Upper lobe of left lung (tissue), 6 donors: Measurements from ENCODE around the gene STH. TPM values are rescaled to one million over a fixed set of nuclear protein-coding genes. Genes with fewer than 3 reads are reported as not detected.

ENCODE experiments used
- ATAC-seq, 2 donors: fragments of 200-7000 bp; cut with Tn5 transposase; one replicate each; pipeline ENCODE4 v1.9.1; 2022; ENCODE audit warnings: mild to moderate bottlenecking in 2 of 2, moderate library complexity in 2 of 2; ENCODE audit not compliant: low FRiP score in 2 of 2
- DNase-seq, 2 donors: peaks; one replicate each; pipeline ENCODE4 v3.0.0-alpha.2; 2019 to 2020
- H3K27ac ChIP-seq, 4 donors: fragments of 200-600 bp; sonication (generic); one replicate each; pipeline ENCODE4 v1.5.1; 2016 to 2019
- H3K27me3 ChIP-seq, 4 donors: fragments of 200-600 bp; sonication (generic); one replicate each; pipeline ENCODE4 v1.5.1; 2017 to 2019
- H3K36me3 ChIP-seq, 4 donors: fragments of 200-600 bp; sonication (generic); one replicate each; pipeline ENCODE4 v1.5.1; 2016 to 2019
- H3K4me1 ChIP-seq, 4 donors: fragments of 200-600 bp; sonication (generic); one replicate each; pipeline ENCODE4 v1.5.1; 2018 to 2019
- H3K4me3 ChIP-seq, 4 donors: fragments of 200-600 bp; sonication (generic); one replicate each; pipeline ENCODE4 v1.5.1; 2017 to 2019; ENCODE audit warnings: mild to moderate bottlenecking in 2 of 4, moderate library complexity in 1 of 4
- H3K9me3 ChIP-seq, 4 donors: fragments of 200-600 bp; sonication (generic); one replicate each; pipeline ENCODE4 v1.5.1; 2018 to 2019
- EP300 ChIP-seq, 4 donors: sonication (generic); formaldehyde crosslinking; IDR thresholded peaks; one replicate each; pipeline ENCODE4 v1.5.1; 2017; ENCODE audit warnings: antibody characterized with exemption in 4 of 4, control low read depth in 2 of 4
- POLR2A ChIP-seq, 4 donors: fragments of 450-650 bp; IDR thresholded peaks; one replicate each; pipeline ENCODE4 v1.5.1; 2016 to 2017; ENCODE audit warnings: antibody characterized with exemption in 4 of 4, mild to moderate bottlenecking in 2 of 4
- POLR2AphosphoS5 ChIP-seq, 2 donors: sonication (generic); formaldehyde crosslinking; IDR thresholded peaks; one replicate each; pipeline ENCODE4 v1.5.1; 2017; ENCODE audit warnings: antibody characterized with exemption in 2 of 2
- WGBS, 2 donors: methylation state at CpG; one replicate each; pipeline ENCODE4 v1.1.5; 2017 to 2018; 5-methylcytosine and 5-hydroxymethylcytosine counted together
- total RNA-seq, 6 donors: library from RNA; depleted of rRNA in 4 of 6; stranded (reverse); fragments of >200 nt in 4 of 6; gene quantifications; one replicate each; pipeline versions ENCODE4 v1.1.0 to v1.2.1, GENCODE V29; 2016 to 2021
- TF ChIP-seq, protein P1 (sequence below), 6 experiments: fragments of 450-650 bp in 4 of 6; fragments of 200-600 bp in 2 of 6; sonication (generic) in 2 of 6; IDR thresholded peaks; one replicate each; pipeline ENCODE4 v1.5.1; 2016 to 2019; ENCODE audit warnings: antibody characterized with exemption in 6 of 6
- donor health status: DM: no; HTN: no; CAD: no; lungs with moderate emphysema.
- donor health status: DM: no; HTN: yes; CAD: no; lungs with severe emphysema.

Gene STH
- total RNA-seq, 6 donors from 2014 or later = not detected

DNA sequence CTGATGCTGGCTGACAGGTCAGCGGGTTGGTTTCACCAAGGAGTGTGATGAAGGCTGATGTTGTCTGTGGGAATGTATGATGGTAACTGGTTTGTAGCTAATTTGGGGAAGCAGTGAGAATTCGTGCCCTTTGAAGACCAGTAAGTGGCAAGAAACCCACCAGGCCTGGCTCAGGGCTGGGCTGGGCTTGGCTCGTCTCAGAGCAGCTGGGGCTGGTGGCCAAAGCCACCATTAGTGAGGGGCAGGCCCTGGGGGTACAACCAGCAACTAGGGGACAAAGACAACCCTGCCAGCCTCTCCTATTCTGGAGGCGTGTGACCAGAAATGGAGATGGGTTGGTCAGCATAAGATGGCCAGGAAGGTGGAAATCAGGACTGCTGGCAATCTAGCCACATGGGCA lies 13.0 kb upstream of the STH start:
- Histone ChIP-seq H3K9me3 (no peaks in the 10 kb centered on the region), H3K4me1 (no peaks in the 10 kb centered on the region), H3K4me3 (no peak overlapping the region), H3K27me3 (no peaks in the 10 kb centered on the region), H3K36me3 (no peaks in the 10 kb centered on the region), H3K27ac (no peak overlapping the region)
- ATAC-seq (no peak), DNase-seq (no peak)
- TF ChIP-seq EP300 (IDR thresholded peaks at IDR 0.05) (no peak), POLR2AphosphoS5 (IDR thresholded peaks at IDR 0.05) (no peak), POLR2A (IDR thresholded peaks at IDR 0.05) (no peak)
- TF ChIP-seq, protein P1, sequence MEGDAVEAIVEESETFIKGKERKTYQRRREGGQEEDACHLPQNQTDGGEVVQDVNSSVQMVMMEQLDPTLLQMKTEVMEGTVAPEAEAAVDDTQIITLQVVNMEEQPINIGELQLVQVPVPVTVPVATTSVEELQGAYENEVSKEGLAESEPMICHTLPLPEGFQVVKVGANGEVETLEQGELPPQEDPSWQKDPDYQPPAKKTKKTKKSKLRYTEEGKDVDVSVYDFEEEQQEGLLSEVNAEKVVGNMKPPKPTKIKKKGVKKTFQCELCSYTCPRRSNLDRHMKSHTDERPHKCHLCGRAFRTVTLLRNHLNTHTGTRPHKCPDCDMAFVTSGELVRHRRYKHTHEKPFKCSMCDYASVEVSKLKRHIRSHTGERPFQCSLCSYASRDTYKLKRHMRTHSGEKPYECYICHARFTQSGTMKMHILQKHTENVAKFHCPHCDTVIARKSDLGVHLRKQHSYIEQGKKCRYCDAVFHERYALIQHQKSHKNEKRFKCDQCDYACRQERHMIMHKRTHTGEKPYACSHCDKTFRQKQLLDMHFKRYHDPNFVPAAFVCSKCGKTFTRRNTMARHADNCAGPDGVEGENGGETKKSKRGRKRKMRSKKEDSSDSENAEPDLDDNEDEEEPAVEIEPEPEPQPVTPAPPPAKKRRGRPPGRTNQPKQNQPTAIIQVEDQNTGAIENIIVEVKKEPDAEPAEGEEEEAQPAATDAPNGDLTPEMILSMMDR (IDR thresholded peaks at IDR 0.05) = no peak
- 78 to 87% methylated on average over 4 of the region's 4 CpGs for WGBS, 2 donors

DNA sequence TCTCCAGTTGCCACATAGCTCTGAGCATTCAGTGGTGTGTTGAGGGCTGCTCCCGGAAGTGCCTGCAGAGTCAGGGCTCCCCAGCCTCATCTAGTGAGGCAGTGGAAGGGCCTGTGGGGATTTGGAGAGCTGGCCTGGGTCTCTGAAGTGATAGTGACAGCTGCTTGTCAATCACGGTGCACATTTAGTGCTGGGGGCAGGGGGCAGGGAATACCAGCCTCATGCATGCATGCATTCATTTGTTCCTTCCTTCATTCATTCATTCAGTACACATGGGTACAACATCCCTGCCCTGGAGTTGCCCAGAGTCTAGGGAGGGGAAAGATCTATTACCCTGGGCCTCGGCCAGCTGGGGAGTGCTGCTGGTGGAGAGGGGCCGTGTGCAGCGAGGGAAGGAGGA lies 11.3 kb upstream of the STH start:
- Histone ChIP-seq H3K4me3 (no peak overlapping the region), H3K4me1 (no peaks in the 10 kb centered on the region), H3K27me3 (no peaks in the 10 kb centered on the region), H3K9me3 (no peaks in the 10 kb centered on the region), H3K36me3 (no peaks in the 10 kb centered on the region), H3K27ac (no peak overlapping the region)
- ATAC-seq = no peak
- 79 to 82% methylated on average over 5 of the region's 5 CpGs for WGBS, 2 donors
- TF ChIP-seq EP300 (IDR thresholded peaks at IDR 0.05) (no peak), POLR2A (IDR thresholded peaks at IDR 0.05) (no peak), POLR2AphosphoS5 (IDR thresholded peaks at IDR 0.05) (no peak)
- TF ChIP-seq, protein P1 (IDR thresholded peaks at IDR 0.05) = no peak
- DNase-seq = no peak

DNA sequence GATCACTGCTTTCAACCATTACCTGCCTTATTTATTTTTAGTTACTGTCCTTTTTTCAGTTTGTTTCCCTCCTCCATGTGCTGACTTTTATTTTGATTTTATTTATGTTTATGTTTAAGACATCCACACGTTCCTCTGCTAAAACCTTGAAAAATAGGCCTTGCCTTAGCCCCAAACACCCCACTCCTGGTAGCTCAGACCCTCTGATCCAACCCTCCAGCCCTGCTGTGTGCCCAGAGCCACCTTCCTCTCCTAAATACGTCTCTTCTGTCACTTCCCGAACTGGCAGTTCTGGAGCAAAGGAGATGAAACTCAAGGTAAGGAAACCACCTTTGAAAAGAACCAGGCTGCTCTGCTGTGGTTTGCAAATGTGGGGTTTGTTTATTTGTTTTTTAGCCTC lies 9.3 kb upstream of the STH start:
- TF ChIP-seq POLR2AphosphoS5 (IDR thresholded peaks at IDR 0.05) (no peak), POLR2A (IDR thresholded peaks at IDR 0.05) (no peak), EP300 (IDR thresholded peaks at IDR 0.05) (no peak)
- TF ChIP-seq, protein P1 (IDR thresholded peaks at IDR 0.05) = no peak
- 78 to 84% methylated on average over 3 of the region's 3 CpGs for WGBS, 2 donors
- DNase-seq = no peak
- no peaks in the 10 kb centered on the region for H3K36me3 ChIP-seq
- no peaks in the 10 kb centered on the region for H3K4me1 ChIP-seq
- H3K27ac ChIP-seq = no peak overlapping the region
- ATAC-seq = no peak
- no peaks in the 10 kb centered on the region for H3K9me3 ChIP-seq
- no peak overlapping the region for H3K4me3 ChIP-seq
- H3K27me3 ChIP-seq = no peaks in the 10 kb centered on the region

DNA sequence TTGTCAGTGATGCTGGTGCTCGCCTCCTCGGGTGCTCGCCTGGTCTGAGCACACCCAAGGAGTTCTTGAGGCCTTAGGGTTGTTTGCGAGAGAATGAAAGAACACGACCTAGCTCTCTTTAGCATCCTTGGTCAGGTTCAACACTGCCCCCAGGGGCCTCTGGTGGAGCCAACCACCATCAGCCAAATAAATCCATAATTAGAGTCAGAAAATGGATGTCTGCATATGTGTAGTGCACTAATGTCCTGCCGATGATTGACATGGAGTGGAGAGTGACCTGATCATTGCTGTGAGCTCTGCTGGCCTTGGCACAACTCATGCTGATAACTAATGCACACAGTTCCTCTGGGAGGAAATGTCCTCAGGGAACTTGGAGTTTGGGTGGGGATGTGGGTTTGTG lies 8.2 kb upstream of the STH start:
- Histone ChIP-seq H3K27ac (no peak overlapping the region), H3K4me1 (no peaks in the 10 kb centered on the region), H3K9me3 (no peaks in the 10 kb centered on the region), H3K4me3 (no peak overlapping the region), H3K27me3 (no peaks in the 10 kb centered on the region), H3K36me3 (no peaks in the 10 kb centered on the region)
- 79 to 84% methylated on average over 6 of the region's 6 CpGs for WGBS, 2 donors
- ATAC-seq (no peak), DNase-seq (no peak)
- no peak for TF ChIP-seq POLR2AphosphoS5 (IDR thresholded peaks at IDR 0.05)
- no peak for TF ChIP-seq POLR2A (IDR thresholded peaks at IDR 0.05)
- no peak for TF ChIP-seq EP300 (IDR thresholded peaks at IDR 0.05)
- TF ChIP-seq, protein P1 (IDR thresholded peaks at IDR 0.05) = no peak

DNA sequence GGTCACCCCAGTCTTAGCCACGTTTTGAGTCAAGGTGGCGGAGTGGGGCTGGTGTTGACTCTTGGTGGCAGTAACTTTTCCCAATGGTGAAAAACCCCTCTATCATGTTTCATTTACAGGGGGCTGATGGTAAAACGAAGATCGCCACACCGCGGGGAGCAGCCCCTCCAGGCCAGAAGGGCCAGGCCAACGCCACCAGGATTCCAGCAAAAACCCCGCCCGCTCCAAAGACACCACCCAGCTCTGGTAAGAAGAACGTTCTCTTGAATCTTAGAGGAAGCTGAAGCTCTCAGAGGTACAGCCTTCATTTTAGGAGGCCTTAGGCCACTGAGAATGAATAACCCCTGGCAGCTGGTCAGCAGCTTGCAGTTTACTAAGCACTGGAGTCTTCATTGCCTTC lies 7.7 kb upstream of the STH start:
- ATAC-seq = no peak
- no peak for DNase-seq
- no peaks in the 10 kb centered on the region for H3K9me3 ChIP-seq
- WGBS, 2 donors = 85 to 91% methylated on average over 10 of the region's 10 CpGs
- H3K27me3 ChIP-seq = no peaks in the 10 kb centered on the region
- no peaks in the 10 kb centered on the region for H3K4me1 ChIP-seq
- H3K36me3 ChIP-seq = no peaks in the 10 kb centered on the region
- TF ChIP-seq EP300 (IDR thresholded peaks at IDR 0.05) = no peak
- TF ChIP-seq, protein P1 (IDR thresholded peaks at IDR 0.05) = no peak
- no peak for TF ChIP-seq POLR2A (IDR thresholded peaks at IDR 0.05)
- TF ChIP-seq POLR2AphosphoS5 (IDR thresholded peaks at IDR 0.05) = no peak
- H3K27ac ChIP-seq = no peak overlapping the region
- no peak overlapping the region for H3K4me3 ChIP-seq
